Thyroid gland (tissue), 4 donors: ENCODE data around the gene SULT1A2.

Experiments used
- CTCF ChIP-seq, 6 experiments: fragments of 200-600 bp in 3 of 6; fragments of 450-650 bp in 3 of 6; sonication (generic) in 3 of 6; IDR thresholded peaks; one replicate each; pipeline ENCODE4 v1.5.1; 2016 to 2019; ENCODE audit warnings: antibody characterized with exemption in 6 of 6, mild to moderate bottlenecking in 2 of 6, inconsistent platforms in 1 of 6, moderate library complexity in 1 of 6
- POLR2A ChIP-seq, 2 donors: fragments of 450-650 bp; IDR thresholded peaks; one replicate each; pipeline ENCODE4 v1.6.1; 2017; ENCODE audit warnings: antibody characterized with exemption in 2 of 2, mild to moderate bottlenecking in 2 of 2, moderate library complexity in 1 of 2

GRCh38 chr16:28607116-28607623, 10.3 kb upstream of the SULT1A2 start:
- TF ChIP-seq CTCF (IDR thresholded peaks at IDR 0.05) (no peak), POLR2A (IDR thresholded peaks at IDR 0.05) (no peak)
